Tibial artery (tissue), 4 donors: Measurements from ENCODE around the gene USPL1.
"Not testable (repeated sequence)": the region's sequence is repeated elsewhere in the genome, so short reads cannot be mapped to it uniquely, and the experiment has no call there.

ENCODE experiments used
- DNase-seq, 2 donors: peaks; one replicate each; pipeline ENCODE4 v3.0.0-alpha.2; 2019
- H3K27ac ChIP-seq, 2 donors: fragments of 200-600 bp; sonication (generic) in 1 of 2; 1 replicate in 1 of 2; 2 replicates in 1 of 2; pipeline ENCODE4 v1.5.1; 2018 to 2019; ENCODE audit warnings: mild to moderate bottlenecking in 1 of 2
- H3K27me3 ChIP-seq, 2 donors: fragments of 200-600 bp; sonication (generic) in 1 of 2; one replicate each; pipeline versions ENCODE4 v1.5.1 to v1.6.0; 2016 to 2019
- H3K36me3 ChIP-seq, 3 donors: fragments of 200-600 bp; sonication (generic) in 2 of 3; one replicate each; pipeline ENCODE4 v1.5.1; 2016 to 2019; ENCODE audit warnings: mild to moderate bottlenecking in 2 of 3
- H3K4me1 ChIP-seq, 4 donors: fragments of 200-600 bp; sonication (generic) in 2 of 4; 1 replicate in 3 of 4; 2 replicates in 1 of 4; pipeline ENCODE4 v1.5.1; 2016 to 2019
- H3K4me3 ChIP-seq, 2 donors: fragments of 200-600 bp; sonication (generic) in 1 of 2; 1 replicate in 1 of 2; 2 replicates in 1 of 2; pipeline ENCODE4 v1.5.1; 2018 to 2019; ENCODE audit warnings: mild to moderate bottlenecking in 2 of 2
- H3K9me3 ChIP-seq, 3 donors: fragments of 200-600 bp; sonication (generic) in 1 of 3; one replicate each; pipeline ENCODE4 v1.5.1; 2016 to 2019
- intact Hi-C: fragments of 100-400 bp; cut with DNase I; formaldehyde crosslinking; loops from one replicate; pipeline ENCODE4 v1.15.0; 2023; ENCODE audit warnings: low total_unique reads
- TF ChIP-seq, protein P1 (sequence below), 2 experiments: fragments of 200-600 bp in 1 of 2; fragments of 450-650 bp in 1 of 2; IDR thresholded peaks; one replicate each; pipeline ENCODE4 v1.5.1; 2017 to 2019; ENCODE audit warnings: antibody characterized with exemption in 2 of 2, mild to moderate bottlenecking in 1 of 2, moderate library complexity in 1 of 2

The USPL1 gene

DNA sequence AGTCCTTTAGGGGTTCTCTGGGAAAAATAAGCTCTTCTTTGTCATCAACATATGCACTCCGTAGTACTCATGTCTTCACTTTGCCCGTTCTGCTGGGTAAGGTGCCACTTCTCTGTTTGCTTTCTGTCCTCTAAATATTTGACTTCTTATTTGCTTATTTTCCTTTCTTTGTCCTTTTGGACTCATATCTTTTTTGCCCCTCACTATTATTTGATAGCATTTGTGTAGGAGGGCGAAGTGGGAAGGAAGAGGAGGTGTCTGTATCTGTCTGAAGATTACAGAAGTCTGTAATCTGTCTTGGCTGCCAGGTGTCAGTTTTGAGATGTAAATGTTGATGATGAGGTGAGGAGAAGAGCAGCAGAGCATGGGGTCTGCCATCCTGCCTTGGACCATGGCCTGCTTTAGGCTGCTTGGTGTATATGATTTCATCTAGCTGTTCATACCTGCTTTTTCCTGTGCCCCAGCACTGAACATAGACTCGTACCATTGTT is 30.8 kb downstream of the USPL1 start:
- H3K4me3 ChIP-seq: no peak overlapping the region
- no peak for DNase-seq
- H3K36me3 ChIP-seq: peaks cover 61 to 77% (median 61%) of the 10 kb centered on the region in 3 donors
- no peaks in the 10 kb centered on the region for H3K27me3 ChIP-seq
- no peaks in the 10 kb centered on the region for H3K9me3 ChIP-seq
- intact Hi-C loops: no loop called here
- no peak overlapping the region for H3K27ac ChIP-seq
- TF ChIP-seq, protein P1, sequence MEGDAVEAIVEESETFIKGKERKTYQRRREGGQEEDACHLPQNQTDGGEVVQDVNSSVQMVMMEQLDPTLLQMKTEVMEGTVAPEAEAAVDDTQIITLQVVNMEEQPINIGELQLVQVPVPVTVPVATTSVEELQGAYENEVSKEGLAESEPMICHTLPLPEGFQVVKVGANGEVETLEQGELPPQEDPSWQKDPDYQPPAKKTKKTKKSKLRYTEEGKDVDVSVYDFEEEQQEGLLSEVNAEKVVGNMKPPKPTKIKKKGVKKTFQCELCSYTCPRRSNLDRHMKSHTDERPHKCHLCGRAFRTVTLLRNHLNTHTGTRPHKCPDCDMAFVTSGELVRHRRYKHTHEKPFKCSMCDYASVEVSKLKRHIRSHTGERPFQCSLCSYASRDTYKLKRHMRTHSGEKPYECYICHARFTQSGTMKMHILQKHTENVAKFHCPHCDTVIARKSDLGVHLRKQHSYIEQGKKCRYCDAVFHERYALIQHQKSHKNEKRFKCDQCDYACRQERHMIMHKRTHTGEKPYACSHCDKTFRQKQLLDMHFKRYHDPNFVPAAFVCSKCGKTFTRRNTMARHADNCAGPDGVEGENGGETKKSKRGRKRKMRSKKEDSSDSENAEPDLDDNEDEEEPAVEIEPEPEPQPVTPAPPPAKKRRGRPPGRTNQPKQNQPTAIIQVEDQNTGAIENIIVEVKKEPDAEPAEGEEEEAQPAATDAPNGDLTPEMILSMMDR (IDR thresholded peaks at IDR 0.05): no peak
- H3K4me1 ChIP-seq: no peaks in the 10 kb centered on the region

DNA sequence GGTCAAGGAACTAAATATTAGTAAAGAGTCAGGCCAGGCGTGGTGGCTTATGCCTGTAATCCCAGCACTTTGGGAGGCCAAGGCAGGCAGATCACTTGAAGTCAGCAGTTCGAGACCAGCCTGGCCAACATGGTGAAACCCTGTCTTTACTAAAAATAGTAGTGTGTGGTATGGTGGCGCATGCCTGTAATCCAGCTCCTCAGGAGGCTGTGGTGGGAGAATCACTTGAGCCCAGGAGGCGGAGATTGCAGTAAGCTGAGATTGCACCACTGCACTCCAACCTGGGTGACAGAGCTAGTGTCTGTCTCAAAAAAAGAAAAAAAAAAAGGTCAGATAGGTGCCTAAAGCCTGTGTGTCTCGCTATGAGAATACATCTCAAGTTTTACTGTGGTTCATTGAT is 33.9 kb downstream of the USPL1 start:
- peaks cover 59 to 75% (median 65%) of the 10 kb centered on the region in 3 donors for H3K36me3 ChIP-seq

DNA sequence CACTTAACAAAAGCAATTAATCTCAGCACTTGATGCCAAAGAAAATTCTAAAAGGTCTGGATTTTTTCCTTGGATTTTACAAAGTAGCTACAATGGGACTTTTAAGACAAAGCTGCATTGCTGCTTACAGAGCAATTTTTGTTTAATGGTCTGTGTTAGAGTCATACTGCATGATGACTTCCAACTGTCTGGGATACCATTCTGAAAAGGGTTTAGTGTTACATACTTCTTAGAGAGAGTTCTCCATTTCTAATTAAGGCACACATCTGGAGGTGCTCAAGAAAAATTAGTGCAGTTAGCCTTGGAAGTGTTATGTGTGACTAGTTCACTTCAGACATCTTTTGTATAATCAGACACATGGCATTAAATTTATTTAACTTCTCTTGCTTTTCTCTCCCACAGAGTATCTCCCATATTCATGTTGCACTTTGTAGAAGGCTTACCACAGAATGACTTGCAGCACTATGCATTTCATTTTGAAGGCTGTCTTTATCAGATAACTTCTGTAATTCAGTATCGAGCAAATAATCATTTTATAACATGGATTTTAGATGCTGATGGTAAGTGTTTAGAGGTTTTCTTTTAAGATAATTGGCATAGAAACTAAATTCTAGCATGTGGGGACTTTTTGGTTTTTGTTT is 35.1 kb downstream of the USPL1 start:
- H3K36me3 ChIP-seq: peaks cover 60 to 75% (median 65%) of the 10 kb centered on the region in 3 donors

More for the DNA sequence above, 33.9 kb downstream of the USPL1 start:
- intact Hi-C loops, DNase-seq, H3K27ac ChIP-seq, H3K27me3 ChIP-seq, H3K9me3 ChIP-seq, H3K4me1 ChIP-seq, H3K4me3 ChIP-seq: not testable (repeated sequence)

DNA sequence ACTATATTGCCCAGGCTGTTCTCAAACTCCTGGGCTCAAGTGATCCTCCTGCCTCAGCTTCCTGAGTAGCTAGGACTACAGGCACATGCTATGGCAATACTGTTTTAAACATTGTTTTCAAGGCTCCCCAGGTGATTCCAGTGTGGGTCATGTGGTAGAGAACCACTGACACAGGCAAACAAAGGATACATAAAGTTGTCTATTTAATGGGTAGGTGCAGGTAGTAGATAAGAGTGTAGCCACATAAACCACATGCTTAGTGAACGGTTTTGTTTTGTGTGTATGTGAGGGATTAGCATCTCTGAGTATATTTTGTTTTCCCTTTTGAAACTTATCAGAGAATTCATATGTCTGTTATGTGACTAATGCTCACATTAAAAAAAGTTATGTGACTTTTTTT is 36.7 kb downstream of the USPL1 start:
- H3K4me3 ChIP-seq: no peak overlapping the region
- no peaks in the 10 kb centered on the region for H3K27me3 ChIP-seq
- TF ChIP-seq, protein P1 (IDR thresholded peaks at IDR 0.05): no peak
- peaks cover 0 to under 1% (median 0%) of the 10 kb centered on the region in 4 donors for H3K4me1 ChIP-seq
- no peak overlapping the region for H3K27ac ChIP-seq
- no peaks in the 10 kb centered on the region for H3K9me3 ChIP-seq
- DNase-seq: no peak
- H3K36me3 ChIP-seq: peaks cover 62 to 76% (median 64%) of the 10 kb centered on the region in 3 donors
- intact Hi-C loops: no loop called here

More for the DNA sequence above, 35.1 kb downstream of the USPL1 start:
- Histone ChIP-seq H3K27ac (no peak overlapping the region), H3K4me1 (no peaks in the 10 kb centered on the region), H3K27me3 (no peaks in the 10 kb centered on the region), H3K9me3 (no peaks in the 10 kb centered on the region), H3K4me3 (no peak overlapping the region)
- DNase-seq: no peak
- intact Hi-C loops: no loop called here
- TF ChIP-seq, protein P1 (IDR thresholded peaks at IDR 0.05): no peak

DNA sequence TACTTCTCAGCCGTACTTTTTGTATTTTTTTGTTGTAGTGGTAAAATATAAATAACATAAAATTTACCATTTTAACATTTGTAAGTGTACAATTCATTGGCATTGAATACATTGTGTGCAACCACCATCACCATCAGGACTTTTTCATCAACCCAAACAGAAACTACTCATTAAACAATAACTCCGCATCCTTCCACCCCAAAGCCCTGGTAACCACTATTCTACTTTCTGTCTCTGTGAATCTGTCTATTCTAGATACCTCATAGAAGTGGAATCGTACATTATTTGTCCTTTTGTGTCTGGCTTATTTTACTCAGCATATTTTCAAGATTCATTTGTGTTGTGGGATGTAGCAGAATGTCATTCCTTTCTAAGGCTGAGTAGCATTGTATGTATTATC is 38.5 kb downstream of the USPL1 start:
- peaks cover 0 to 9% (median 0%) of the 10 kb centered on the region in 4 donors for H3K4me1 ChIP-seq
- no peak overlapping the region for H3K4me3 ChIP-seq
- H3K9me3 ChIP-seq: no peaks in the 10 kb centered on the region
- no peak for DNase-seq
- peaks cover 59 to 68% (median 61%) of the 10 kb centered on the region in 3 donors for H3K36me3 ChIP-seq
- TF ChIP-seq, protein P1 (IDR thresholded peaks at IDR 0.05): no peak
- intact Hi-C loops: no loop called here
- H3K27ac ChIP-seq: no peak overlapping the region
- H3K27me3 ChIP-seq: no peaks in the 10 kb centered on the region

DNA sequence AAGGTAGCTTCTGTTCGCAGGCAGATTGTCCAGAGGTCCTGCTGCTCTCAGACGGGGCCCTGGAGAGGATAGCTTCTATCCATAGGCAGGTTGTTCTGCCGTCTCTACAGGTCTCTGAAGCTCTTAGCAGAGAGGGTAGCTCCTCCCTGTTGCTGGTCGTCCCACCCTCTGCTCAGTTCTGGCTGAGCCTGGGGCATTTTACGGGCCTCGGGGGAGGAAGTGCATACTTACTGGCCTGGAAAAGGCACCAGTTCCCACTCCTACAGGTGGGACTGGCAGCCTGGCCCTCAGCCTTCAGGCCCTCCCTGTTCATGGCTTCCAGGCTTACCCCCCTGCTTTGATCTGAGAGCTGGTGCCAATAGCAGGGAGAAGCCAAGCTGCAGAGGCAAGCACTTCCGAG is 42.3 kb downstream of the USPL1 start:
- no peak overlapping the region for H3K4me3 ChIP-seq
- H3K27ac ChIP-seq: peak overlapping the region in 1 of 2 donors; percentile 13
- TF ChIP-seq, protein P1 (IDR thresholded peaks at IDR 0.05): no peak
- H3K9me3 ChIP-seq: no peaks in the 10 kb centered on the region
- peaks cover 42 to 49% (median 45%) of the 10 kb centered on the region in 3 donors for H3K36me3 ChIP-seq
- intact Hi-C loops: no loop called here
- no peaks in the 10 kb centered on the region for H3K27me3 ChIP-seq
- DNase-seq: no peak
- H3K4me1 ChIP-seq: peaks cover 0 to 9% (median 0%) of the 10 kb centered on the region in 4 donors
